SU-DHL-6 (cell line): ENCODE data around the gene RPGRIP1L.

Experiments
- CTCF ChIP-seq: fragments of 200-600 bp; sonication (generic); IDR thresholded peaks from one replicate; pipeline ENCODE4 v1.5.1; 2017; ENCODE audit warnings: antibody characterized with exemption, mild to moderate bottlenecking, low read length, moderate library complexity; ENCODE audit not compliant: insufficient read depth, poor library complexity, severe bottlenecking
- EZH2phosphoT487 ChIP-seq: fragments of 200-600 bp; sonication (generic), shearing (Covaris generic); conservative IDR thresholded peaks from 2 replicates; pipeline ENCODE4 v1.6.1; 2018; ENCODE audit warnings: mild to moderate bottlenecking, antibody characterized with exemption, low read length, moderate library complexity, mixed read lengths

GRCh38 chr16:53712065-53712464 lies 8.4 kb upstream of the RPGRIP1L start:
- TF ChIP-seq CTCF (no peak), EZH2phosphoT487 (no peak)
